Measurements from ENCODE around the gene CRTAC1.

CRTAC1 gene

DNA sequence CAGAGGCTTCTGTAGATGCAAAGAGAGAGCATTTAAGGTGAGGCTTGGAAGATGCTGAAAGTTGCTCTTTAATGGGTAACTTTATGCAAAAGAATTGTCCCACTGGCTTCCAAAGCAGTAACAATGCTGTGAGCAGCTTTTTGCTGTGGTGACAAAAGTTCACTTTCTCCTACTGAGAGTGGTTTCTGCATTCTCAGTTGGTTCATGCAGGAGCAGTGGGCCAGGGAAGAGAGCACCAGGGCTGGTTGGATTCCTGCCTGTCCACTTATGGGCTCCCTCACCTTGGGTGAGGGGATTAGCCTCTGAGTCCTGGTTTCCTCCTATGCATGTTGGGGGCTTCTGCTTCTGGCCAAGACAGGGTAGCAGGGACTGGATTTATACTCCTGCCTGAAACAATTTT, 211.8 kb downstream of the CRTAC1 start:
- no peak for DNase-seq (ENCODE audit: insufficient read length, low spot score)
- no peak for FAIRE-seq

DNA sequence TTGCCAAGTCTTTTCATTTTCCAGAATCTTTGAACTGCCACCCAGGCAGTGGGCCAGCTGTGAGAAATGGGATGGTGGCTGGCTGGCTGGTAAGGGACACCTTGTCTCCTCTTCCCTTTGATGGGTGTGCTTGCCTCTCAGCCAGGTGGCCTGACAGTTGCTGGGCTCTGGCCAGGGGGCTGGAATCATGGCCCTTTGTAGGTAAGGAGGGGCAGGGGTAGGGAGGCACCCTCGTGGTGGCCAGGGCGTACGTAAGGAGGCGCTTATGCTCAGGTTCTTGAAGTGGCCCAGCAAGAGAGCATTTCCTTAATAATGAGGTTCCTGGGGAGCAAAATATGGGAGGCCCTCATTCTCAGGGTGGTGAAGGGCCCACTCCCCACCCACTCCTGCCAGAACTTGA, 213.8 kb downstream of the CRTAC1 start:
- DNase-seq (ENCODE audit: insufficient read length, low spot score) (no peak), FAIRE-seq (no peak)

All from GM19239 (cell line).